Hepatocyte (in vitro differentiated cells): ENCODE data around the gene KNTC1.

ENCODE experiments used
- CTCF ChIP-seq: fragments of 200-600 bp; sonication (generic); IDR thresholded peaks from 2 replicates; pipeline ENCODE4 v1.5.1; 2016; ENCODE audit warnings: antibody characterized with exemption, mild to moderate bottlenecking; ENCODE audit not compliant: poor library complexity
- EZH2 ChIP-seq: fragments of 200-600 bp; sonication (generic); IDR thresholded peaks from 2 replicates; pipeline ENCODE4 v1.6.1; 2016; ENCODE audit warnings: antibody characterized with exemption, mild to moderate bottlenecking, borderline replicate concordance
- EZH2phosphoT487 ChIP-seq: fragments of 200-600 bp; sonication (generic); IDR thresholded peaks from one replicate; pipeline ENCODE4 v1.6.1; 2018; ENCODE audit warnings: antibody characterized with exemption, mild to moderate bottlenecking, low read depth, moderate library complexity; ENCODE audit not compliant: unreplicated experiment, severe bottlenecking

GRCh38 chr12:122523846-122524718 is 3.0 kb upstream of the KNTC1 start:
- TF ChIP-seq CTCF (no peak), EZH2phosphoT487 (no peak), EZH2 (no peak)
